Pulmonary artery endothelial cell (primary cell): Measurements from ENCODE around the gene IL1RAPL1. TPM values are rescaled to one million over a fixed set of nuclear protein-coding genes. Genes with fewer than 3 reads are reported as not detected.
"Not testable (repeated sequence)": the region's sequence is repeated elsewhere in the genome, so short reads cannot be mapped to it uniquely, and the experiment has no call there.

Source experiments
- DNase-seq: peaks from one replicate; pipeline ENCODE4 v3.0.0-alpha.2; 2011; ENCODE audit warnings: low read depth, low spot score
- total RNA-seq: library from RNA; depleted of rRNA; stranded (reverse); fragments of >200 nt; gene quantifications from 2 replicates; pipeline ENCODE4 v1.2.3, GENCODE V29; 2014

Gene IL1RAPL1
- total RNA-seq, 1 donor from 2014 or later = 0.92 TPM

- no peak for DNase-seq
Measured at GRCh38 chrX:29243942-29244341, 656.7 kb downstream of the IL1RAPL1 start.

DNA sequence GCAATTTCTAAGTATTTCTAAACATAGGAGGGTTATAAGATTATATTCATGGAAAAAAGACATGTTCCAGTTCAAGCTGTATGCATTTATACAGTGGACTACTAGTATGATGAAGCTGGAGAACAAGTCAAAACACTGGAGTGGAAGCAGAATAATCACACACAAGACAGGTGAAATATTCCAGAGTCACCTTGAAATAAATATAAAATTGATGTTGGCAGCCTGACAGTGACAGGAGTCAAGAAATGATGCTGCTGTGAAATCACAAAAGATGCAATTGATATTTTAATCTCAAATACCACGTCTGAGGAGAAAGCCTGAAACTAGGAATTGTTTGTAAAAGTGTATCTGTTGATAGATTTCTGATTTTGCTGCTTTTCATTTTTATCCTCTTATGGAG is 667.3 kb downstream of the IL1RAPL1 start:
- DNase-seq = no peak

- no peak for DNase-seq
Measured at GRCh38 chrX:29257521-29257920, 670.3 kb downstream of the IL1RAPL1 start.

DNA sequence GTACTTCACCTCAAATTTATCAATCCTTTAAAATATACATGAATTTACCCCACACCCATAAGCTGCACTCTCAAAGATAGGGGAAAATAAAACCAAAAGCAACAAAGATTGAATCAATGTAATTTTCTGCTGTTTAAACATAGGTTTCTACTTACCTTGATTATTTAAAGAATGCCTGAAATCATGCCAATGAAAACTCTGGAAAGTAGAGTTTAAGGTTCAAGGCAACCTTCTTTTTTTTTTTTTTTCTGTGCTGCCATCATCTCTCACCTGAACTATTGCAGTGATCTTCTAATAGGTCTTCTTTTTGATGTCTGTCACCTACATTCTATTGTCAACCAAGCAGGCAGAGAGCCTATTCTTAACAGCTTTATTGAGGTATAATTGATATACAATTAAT is 682.1 kb downstream of the IL1RAPL1 start:
- DNase-seq = no peak

DNA sequence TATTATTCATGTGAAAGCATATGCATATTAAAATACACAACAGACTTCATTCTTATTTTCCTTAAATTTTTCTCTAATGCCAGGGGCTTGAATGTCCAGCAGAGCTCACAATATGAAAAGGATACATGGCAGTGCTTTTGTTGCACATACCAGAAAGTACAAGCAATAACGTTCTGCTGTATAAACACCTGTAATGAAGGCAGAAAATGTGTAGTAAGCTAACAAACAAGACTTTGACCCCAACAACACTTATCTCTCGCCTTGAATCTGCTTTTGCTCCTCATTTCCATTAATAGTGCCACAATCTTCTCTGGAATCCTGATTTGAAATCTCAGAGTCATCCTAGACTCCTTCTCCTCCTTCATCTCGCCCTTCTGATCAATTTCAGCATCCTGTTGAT is 687.3 kb downstream of the IL1RAPL1 start:
- no peak for DNase-seq

- no peak for DNase-seq
Measured at GRCh38 chrX:29275928-29276327, 688.7 kb downstream of the IL1RAPL1 start.

DNA sequence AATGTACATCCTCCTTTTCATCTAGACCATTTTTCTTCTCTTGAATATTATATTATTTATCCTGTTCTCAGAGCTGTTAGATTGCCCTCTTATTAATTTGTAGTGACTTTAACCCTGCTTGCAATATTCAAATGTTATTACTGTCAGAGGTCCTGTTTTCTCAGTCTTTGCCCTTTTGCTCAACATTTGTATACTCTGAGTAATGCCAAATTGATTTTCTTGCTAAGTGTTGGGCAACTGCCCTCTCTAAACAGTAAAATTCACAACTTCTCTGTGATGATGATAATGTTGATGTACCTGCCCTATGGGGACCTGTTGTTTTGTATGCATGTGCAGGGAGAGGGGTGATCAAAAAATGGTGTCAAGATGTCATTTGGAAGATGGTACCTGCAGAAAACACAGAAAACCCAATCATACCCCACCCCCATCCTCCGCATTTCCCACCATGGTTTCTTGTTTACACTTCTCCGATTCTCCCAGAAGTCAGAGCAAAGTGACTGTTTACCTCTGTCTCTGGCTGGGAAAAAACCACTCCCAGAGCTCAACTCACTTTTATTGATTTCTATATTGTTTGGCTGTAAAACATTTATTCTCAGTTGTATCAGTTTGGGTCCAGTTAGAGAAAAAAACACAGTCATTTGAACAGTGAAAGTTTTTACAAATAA is 694.0 kb downstream of the IL1RAPL1 start:
- no peak for DNase-seq

DNA sequence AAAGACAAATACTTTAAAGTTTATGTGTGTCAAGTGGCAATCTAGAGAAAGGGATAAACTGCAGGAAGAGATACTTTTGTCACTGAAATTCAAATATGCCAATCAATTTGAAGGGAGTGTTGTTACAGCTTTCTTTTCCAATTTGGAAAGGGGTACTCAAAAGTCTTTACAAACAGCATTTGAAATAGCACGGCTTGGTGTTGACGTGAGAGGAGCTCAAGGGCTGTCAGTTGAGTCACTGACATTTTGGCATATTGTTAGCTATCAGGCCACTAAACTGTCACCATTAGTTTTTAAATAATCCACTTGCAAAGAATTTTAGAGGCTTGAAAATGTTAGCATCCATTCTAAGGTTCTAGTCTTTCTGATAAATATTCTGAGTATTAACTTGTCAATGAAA is 698.4 kb downstream of the IL1RAPL1 start:
- no peak for DNase-seq

DNA sequence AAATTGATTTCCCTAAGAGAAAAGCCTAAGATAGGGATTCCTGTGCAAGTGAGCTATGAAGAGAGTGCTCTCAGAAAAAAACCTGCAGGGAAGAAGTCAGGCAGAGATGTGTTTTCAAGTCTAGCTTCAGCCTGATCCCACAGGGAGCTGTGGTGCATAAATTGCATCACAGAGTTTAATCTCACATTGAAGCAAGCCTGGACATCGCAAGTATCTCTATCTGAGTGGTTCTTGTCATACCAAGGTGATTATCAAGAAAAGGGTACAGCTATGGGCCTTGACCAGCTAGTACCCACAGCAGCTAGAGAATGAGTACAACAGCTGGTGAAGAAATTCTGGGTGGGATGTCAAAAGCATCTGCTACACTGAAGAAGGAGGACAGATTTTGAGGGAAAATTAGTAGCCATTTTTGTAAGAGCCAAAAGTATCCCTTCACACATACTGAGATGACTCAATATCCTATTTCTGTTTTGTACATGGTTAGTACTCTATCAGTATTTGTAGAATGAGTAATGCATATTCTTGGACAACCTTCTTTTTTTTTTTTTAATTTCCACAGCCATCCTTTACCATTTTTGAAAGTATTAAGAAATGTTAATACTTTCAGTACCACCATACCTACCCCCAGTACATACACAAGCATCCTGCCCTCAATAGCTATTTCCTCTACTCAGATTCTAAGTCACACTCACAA is 708.9 kb downstream of the IL1RAPL1 start:
- no peak for DNase-seq

GRCh38 chrX:29297171-29297800 is 710.0 kb downstream of the IL1RAPL1 start:
- no peak for DNase-seq

DNA sequence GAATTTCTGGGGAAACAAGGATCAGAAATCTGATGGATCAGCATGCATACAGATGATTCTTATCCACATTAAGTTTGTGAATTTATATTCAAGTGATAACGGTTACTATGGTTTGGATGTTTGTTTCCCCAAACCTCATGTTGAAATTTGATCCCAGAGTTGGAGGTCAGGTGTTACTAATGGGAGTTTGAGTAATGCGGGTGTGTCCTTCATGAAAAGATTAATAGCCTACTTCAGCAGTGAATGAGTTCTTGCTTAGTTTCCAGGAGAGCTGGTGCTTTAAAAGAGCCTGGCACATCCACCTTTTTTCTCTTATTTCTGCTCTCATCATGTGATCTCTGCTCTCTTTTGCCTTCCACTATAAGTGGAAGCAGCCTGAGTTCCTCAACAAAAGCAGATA is 712.4 kb downstream of the IL1RAPL1 start:
- DNase-seq = no peak

GRCh38 chrX:29308726-29309125 is 721.5 kb downstream of the IL1RAPL1 start:
- no peak for DNase-seq

DNA sequence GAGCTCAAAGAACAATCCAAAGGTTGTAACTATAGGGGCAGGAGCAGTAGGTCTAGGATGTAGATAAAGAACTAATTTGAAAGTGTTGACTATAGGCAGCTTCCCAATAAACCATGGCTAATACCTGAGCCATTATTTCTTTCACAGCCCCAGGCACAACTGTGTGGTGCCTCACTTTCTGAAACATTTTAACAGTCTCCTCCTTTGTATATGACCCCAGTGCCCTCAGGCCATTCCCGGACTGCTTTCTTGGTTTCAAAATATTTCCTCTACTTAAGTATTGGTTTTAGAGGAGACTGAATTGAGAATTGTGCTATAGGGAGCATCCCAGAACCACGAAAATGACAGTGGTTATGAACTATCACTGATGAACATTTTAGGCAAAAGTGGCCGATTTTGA is 728.7 kb downstream of the IL1RAPL1 start:
- DNase-seq = no peak

DNA sequence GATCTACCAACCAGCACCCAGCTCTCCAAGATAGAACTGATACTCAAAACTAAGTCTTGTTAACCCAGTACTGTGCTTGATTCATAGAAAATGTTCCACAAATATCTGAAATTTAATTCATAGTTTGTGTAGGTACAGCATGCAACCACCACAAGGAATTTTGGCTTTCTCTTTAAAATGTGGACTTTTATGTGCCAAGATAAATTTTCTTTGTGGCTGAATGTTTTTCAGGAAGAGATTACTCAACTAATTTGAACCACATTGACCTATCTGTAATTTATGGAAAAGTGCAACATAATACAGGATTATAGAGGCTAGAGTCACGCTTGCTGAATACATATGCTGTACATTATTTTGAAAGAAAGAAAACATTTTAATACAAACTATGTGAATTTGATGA is 730.8 kb downstream of the IL1RAPL1 start:
- no peak for DNase-seq

GRCh38 chrX:29332429-29332828 is 745.2 kb downstream of the IL1RAPL1 start:
- not testable (repeated sequence) for DNase-seq

GRCh38 chrX:29333091-29333490 is 745.8 kb downstream of the IL1RAPL1 start:
- DNase-seq = not testable (repeated sequence)

GRCh38 chrX:29348288-29348687 is 761.0 kb downstream of the IL1RAPL1 start:
- no peak for DNase-seq

- no peak for DNase-seq
Measured at GRCh38 chrX:29359276-29359675, 772.0 kb downstream of the IL1RAPL1 start.

DNA sequence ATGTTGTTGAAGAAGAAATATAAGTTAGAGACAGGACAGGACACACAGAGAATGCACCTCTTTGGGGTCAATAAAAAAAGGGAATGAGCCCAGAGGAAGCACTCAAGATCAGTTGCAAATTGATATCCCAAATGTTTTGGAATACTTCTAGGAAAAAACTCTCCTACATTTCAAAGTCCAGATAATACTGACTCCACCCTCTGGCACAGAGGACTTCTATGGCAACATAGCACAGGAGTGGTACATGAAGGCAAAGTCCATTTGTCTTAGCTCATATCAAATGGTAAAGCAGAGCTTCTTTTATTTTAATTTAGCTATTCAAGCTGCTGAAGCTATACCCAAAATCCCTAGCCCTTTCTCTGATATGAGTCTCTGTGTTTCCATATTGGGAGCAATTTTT is 787.5 kb downstream of the IL1RAPL1 start:
- not testable (repeated sequence) for DNase-seq

- no peak for DNase-seq
Measured at GRCh38 chrX:29376584-29376983, 789.3 kb downstream of the IL1RAPL1 start.

GRCh38 chrX:29382811-29383210 is 795.6 kb downstream of the IL1RAPL1 start:
- no peak for DNase-seq

DNA sequence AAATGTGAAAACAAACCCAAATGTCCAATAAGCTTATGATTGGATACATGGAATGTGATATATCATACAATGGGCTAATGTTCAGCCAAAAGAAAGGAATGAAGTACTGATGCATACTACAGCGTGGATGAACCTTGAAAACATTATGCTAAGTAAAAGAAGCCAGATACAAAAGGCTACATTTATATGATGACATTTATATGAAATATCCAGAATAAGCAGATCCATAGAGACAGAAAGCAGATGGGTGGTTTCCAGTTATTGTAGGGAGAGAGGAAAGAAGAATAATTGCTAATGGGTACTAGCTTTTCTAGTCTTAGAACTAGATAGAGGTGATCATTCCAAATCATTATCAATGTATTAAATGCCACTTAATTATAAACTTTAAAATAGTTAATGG is 801.3 kb downstream of the IL1RAPL1 start:
- DNase-seq = no peak

GRCh38 chrX:29397506-29397905 is 810.3 kb downstream of the IL1RAPL1 start:
- DNase-seq = no peak
